Mammary epithelial cell (primary cell): Measurements from ENCODE around the gene TFG.

Experiments
- EZH2 ChIP-seq: IDR thresholded peaks from 2 replicates; pipeline ENCODE4 v1.6.1; 2012; ENCODE audit warnings: low read length, inconsistent platforms, borderline replicate concordance
- TF ChIP-seq, protein P1 (sequence below), 2 donors: IDR thresholded peaks in 1 of 2; conservative IDR thresholded peaks in 1 of 2; 2 replicates each; pipeline ENCODE4 v1.5.1; 2011 to 2012; ENCODE audit warnings: inconsistent platforms in 2 of 2, low read length in 2 of 2, mild to moderate bottlenecking in 2 of 2, control low read depth in 1 of 2, low read depth in 1 of 2; ENCODE audit not compliant: insufficient read depth in 1 of 2; ENCODE audit errors: extremely low read depth in 1 of 2

DNA sequence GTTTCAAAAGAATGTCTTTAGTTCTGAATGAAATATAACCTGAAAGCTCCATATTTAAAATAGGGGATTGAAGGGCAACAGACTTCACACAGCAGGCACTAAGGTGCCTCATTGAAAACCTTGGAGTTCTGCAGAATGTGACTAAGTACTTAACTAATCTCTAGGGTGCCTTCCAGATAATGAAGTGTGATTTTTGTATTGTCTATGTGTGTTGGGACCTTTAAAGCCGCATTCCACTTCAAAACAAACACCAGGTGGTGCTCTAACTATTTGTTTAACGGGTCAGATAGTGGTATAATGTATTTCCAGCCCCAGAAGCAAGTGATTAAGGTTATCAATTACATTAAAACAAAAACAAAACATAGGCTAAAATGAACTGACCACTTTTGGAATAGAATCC is 28.0 kb downstream of the TFG start:
- TF ChIP-seq, protein P1, sequence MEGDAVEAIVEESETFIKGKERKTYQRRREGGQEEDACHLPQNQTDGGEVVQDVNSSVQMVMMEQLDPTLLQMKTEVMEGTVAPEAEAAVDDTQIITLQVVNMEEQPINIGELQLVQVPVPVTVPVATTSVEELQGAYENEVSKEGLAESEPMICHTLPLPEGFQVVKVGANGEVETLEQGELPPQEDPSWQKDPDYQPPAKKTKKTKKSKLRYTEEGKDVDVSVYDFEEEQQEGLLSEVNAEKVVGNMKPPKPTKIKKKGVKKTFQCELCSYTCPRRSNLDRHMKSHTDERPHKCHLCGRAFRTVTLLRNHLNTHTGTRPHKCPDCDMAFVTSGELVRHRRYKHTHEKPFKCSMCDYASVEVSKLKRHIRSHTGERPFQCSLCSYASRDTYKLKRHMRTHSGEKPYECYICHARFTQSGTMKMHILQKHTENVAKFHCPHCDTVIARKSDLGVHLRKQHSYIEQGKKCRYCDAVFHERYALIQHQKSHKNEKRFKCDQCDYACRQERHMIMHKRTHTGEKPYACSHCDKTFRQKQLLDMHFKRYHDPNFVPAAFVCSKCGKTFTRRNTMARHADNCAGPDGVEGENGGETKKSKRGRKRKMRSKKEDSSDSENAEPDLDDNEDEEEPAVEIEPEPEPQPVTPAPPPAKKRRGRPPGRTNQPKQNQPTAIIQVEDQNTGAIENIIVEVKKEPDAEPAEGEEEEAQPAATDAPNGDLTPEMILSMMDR (conservative IDR thresholded peaks at IDR 0.05 in 1 of 2, IDR thresholded peaks at IDR 0.05 in 1 of 2; ENCODE audit: extremely low read depth in 1 of 2, insufficient read depth in 1 of 2, low read depth in 1 of 2, low read length in 2 of 2) = peak; percentile 19 to 42
- TF ChIP-seq EZH2 = no peak
